WERI-Rb-1 (cell line): ENCODE results near the gene AFF2.

Experiments
- DNase-seq: peaks from one replicate; pipeline ENCODE4 v3.0.0-alpha.2; 2020
- H3K27ac ChIP-seq: fragments of 250-450 bp; sonication (Bioruptor Pico); 2 replicates; pipeline ENCODE4 v1.5.1; 2020; ENCODE audit warnings: mild to moderate bottlenecking, moderate library complexity
- H3K27me3 ChIP-seq: fragments of 250-450 bp; sonication (Bioruptor Pico); 2 replicates; pipeline ENCODE4 v1.5.1; 2021; ENCODE audit warnings: mild to moderate bottlenecking, low read depth, moderate library complexity; ENCODE audit not compliant: insufficient read depth, severe bottlenecking
- H3K36me3 ChIP-seq: fragments of 250-450 bp; sonication (Bioruptor Pico); 2 replicates; pipeline ENCODE4 v1.5.1; 2020; ENCODE audit warnings: mild to moderate bottlenecking, moderate library complexity
- H3K4me3 ChIP-seq: 2 replicates; pipeline ENCODE4 v1.5.1; 2011; ENCODE audit warnings: low read depth, mild to moderate bottlenecking, control low read depth, low read length
- H3K9me3 ChIP-seq: fragments of 250-450 bp; sonication (Bioruptor Pico); 2 replicates; pipeline ENCODE4 v1.5.1; 2021; ENCODE audit warnings: mild to moderate bottlenecking, moderate library complexity; ENCODE audit not compliant: severe bottlenecking
- TF ChIP-seq, protein P1 (sequence below): IDR thresholded peaks from 2 replicates; pipeline ENCODE4 v1.5.1; 2011; ENCODE audit warnings: low read depth, mild to moderate bottlenecking, control low read depth, inconsistent platforms, low read length

The AFF2 gene

DNA sequence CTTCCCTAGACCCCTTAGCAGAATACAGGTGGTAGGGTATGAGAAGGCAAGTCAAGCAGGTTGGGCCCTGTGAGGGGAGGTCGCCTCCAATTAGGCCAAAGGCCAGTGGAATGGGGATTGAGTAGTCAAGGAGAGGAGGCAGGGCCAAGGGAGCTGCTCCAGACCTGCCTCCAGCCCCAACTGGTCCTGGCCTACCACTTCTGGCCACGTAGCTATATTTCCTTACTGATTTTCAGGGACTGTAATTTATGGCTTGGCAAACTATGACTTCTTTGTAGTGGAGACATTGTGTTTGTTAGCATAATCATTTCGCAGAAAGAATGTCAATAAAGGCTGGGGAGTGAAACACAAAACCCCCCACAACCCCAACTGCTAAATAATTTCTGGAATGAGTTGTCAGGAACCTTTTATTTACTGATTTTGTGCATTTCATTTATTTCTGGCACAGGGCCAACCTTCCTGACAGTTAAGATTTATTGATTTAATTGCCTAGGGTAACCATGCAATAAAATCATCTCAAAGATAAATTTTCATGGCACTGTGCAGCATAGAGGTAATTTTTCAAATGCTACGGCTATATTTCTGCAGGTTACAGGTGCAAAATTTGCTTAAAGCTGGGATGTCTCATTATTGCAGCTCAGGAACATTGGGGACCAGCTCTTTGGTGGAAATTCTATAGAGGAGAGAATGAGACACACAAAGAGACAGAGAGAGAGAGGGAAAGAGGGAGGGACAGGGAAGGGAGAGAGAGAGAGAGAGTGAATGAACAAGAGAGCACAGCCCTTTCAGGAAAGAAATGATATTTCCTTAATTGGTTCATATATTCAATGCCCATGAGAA lies 509.8 kb downstream of the AFF2 start:
- no peak overlapping the region for H3K4me3 ChIP-seq
- no peaks in the 10 kb centered on the region for H3K9me3 ChIP-seq
- no peaks in the 10 kb centered on the region for H3K36me3 ChIP-seq
- peaks cover 8% of the 10 kb centered on the region for H3K27me3 ChIP-seq
- TF ChIP-seq, protein P1, sequence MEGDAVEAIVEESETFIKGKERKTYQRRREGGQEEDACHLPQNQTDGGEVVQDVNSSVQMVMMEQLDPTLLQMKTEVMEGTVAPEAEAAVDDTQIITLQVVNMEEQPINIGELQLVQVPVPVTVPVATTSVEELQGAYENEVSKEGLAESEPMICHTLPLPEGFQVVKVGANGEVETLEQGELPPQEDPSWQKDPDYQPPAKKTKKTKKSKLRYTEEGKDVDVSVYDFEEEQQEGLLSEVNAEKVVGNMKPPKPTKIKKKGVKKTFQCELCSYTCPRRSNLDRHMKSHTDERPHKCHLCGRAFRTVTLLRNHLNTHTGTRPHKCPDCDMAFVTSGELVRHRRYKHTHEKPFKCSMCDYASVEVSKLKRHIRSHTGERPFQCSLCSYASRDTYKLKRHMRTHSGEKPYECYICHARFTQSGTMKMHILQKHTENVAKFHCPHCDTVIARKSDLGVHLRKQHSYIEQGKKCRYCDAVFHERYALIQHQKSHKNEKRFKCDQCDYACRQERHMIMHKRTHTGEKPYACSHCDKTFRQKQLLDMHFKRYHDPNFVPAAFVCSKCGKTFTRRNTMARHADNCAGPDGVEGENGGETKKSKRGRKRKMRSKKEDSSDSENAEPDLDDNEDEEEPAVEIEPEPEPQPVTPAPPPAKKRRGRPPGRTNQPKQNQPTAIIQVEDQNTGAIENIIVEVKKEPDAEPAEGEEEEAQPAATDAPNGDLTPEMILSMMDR: no peak
- no peak overlapping the region for H3K27ac ChIP-seq
- no peak for DNase-seq

DNA sequence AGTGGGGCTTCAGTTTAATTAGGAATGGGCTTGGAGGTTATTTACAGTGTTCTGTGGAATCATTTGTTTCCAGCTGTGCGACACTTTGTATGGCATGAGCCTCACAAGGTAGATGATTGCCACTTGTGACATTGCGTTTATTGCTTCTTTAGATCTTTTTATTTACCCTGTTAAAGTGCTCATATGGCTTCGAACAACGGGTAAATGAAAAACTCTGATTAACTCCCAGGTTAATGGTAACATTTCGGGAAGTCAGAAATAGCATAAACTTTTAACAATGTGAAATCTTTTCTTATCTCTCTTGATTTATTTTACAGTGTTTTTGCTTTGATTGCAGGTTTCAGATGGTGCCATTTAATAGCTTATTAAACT lies 510.4 kb downstream of the AFF2 start:
- H3K27me3 ChIP-seq: peaks cover 8% of the 10 kb centered on the region
- DNase-seq: no peak
- H3K9me3 ChIP-seq: no peaks in the 10 kb centered on the region
- TF ChIP-seq, protein P1: no peak
- no peak overlapping the region for H3K27ac ChIP-seq
- H3K4me3 ChIP-seq: no peak overlapping the region
- H3K36me3 ChIP-seq: no peaks in the 10 kb centered on the region

DNA sequence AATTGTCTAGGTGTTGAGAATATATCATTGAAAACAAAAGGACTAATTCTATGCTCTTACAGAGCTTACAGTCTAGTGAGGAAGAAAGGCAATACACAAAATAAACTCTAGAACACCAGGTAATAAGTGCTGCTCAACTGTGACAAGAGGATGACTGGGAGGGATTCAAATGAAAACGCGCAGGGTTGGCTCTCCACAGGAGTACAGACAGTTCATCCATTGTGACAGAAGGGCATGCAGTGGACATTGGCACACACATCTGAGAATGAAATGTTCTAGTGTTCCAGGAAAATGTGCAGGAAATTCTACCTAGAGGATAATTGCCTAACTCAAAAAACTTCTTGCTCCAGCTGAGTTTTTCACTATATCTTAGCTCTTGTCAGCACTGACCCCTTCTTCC lies 512.7 kb downstream of the AFF2 start:
- no peaks in the 10 kb centered on the region for H3K9me3 ChIP-seq
- DNase-seq: no peak

GRCh38 chrX:149021159-149021558 lies 520.7 kb downstream of the AFF2 start:
- no peak overlapping the region for H3K4me3 ChIP-seq
- peaks cover 9% of the 10 kb centered on the region for H3K9me3 ChIP-seq

More for the DNA sequence above, 512.7 kb downstream of the AFF2 start:
- TF ChIP-seq, protein P1: no peak
- Histone ChIP-seq H3K4me3 (no peak overlapping the region), H3K27ac (no peak overlapping the region), H3K36me3 (no peaks in the 10 kb centered on the region), H3K27me3 (peaks cover 6% of the 10 kb centered on the region)

GRCh38 chrX:149022485-149022884 lies 522.1 kb downstream of the AFF2 start:
- Histone ChIP-seq H3K4me3 (no peak overlapping the region), H3K27me3 (no peaks in the 10 kb centered on the region), H3K36me3 (no peaks in the 10 kb centered on the region), H3K27ac (no peak overlapping the region), H3K9me3 (peaks cover 9% of the 10 kb centered on the region)
- DNase-seq: no peak
- TF ChIP-seq, protein P1: no peak

More at GRCh38 chrX:149021159-149021558, 520.7 kb downstream of the AFF2 start:
- TF ChIP-seq, protein P1: no peak
- DNase-seq: no peak
- H3K36me3 ChIP-seq: no peaks in the 10 kb centered on the region
- no peaks in the 10 kb centered on the region for H3K27me3 ChIP-seq
- H3K27ac ChIP-seq: no peak overlapping the region
